Measurements from ENCODE around the gene ERO1A. TPM values are rescaled to one million over a fixed set of nuclear protein-coding genes. Genes with fewer than 3 reads are reported as not detected.

The ERO1A gene
- total RNA-seq, 1 donor from 2014 or later: 122 TPM

GRCh38 chr14:52599974-52600373, 95.4 kb downstream of the ERO1A start:
- no peak for DNase-seq

DNA sequence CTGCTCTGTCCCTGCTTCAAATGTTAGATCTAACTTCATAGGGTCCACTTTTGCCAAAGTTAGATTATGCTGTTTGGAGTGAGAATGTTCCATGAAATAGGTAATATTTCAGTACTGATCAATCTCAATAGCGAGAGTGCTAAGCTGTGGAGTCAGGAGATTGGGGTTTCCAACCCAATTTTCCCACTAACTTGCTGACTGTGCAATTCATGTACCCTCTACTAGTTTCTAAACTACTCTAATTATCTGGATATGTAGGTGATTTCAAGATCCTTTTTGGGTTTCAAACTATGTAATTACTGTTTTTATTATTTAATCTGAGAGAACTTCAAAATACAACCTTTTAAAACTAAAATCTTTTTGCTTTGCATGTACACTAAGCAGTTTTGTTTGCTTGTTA, 96.8 kb downstream of the ERO1A start:
- DNase-seq: no peak

DNA sequence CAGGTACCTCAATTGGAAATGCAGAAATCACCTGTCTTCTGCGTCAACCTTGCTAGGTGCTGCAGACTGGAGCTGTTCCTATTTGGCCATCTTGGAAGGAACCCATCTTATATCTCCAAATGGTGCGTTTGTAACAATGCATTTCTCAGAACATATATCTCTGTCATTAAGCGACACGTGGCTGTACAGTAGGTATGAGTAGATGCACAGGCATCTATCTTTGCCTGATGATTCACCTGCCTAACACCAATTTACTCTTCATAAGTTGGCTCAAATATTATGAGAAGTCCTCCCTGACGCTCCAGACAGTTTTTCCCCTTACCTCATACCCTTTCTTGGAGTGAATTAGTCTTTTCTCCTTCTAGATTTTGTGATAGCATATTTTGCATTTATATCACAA, 98.5 kb downstream of the ERO1A start:
- DNase-seq: no peak

- DNase-seq: no peak
These were observed 99.0 kb downstream of the ERO1A start for GRCh38 chr14:52596320-52596719.

DNA sequence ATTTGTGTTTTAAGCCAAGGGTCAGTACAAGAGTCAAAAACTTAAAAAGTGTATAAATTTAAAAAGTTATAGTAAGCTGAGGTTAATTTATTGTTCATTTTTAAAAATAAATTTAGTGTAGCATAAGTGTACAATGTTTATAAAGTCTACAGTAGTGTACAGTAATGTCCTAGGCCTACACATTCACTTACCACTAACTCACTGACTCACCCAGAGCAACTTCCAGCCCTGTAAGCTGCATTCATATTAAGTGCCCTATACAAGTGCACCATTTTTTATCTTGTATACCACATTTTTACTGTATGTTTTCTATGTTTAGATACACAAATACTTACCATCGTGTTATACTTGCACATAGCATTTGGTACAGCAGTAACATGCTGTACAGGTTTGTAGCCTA, 105.0 kb downstream of the ERO1A start:
- DNase-seq: no peak

Other genes with a start within 250 kb of the ERO1A start
- gene TXNDC16, start 143.1 kb downstream of the ERO1A start, total RNA-seq: 3.4 and 4.7 TPM in 2 replicates
- gene GPR137C, start 142.7 kb downstream of the ERO1A start, total RNA-seq: 1.4 and 2.2 TPM in 2 replicates
- 129 and 168 TPM in 2 replicates for gene PSMC6, start 11.6 kb upstream of the ERO1A start, total RNA-seq
- 23.8 and 25.8 TPM in 2 replicates for gene STYX, start 34.6 kb upstream of the ERO1A start, total RNA-seq
- 23.8 and 33.8 TPM in 2 replicates for gene GNPNAT1, start 96.0 kb upstream of the ERO1A start, total RNA-seq